AG10803 (cell line): ENCODE measurements around the gene PRKAR2A.

ENCODE experiments used
- DNase-seq: peaks from one replicate; pipeline ENCODE4 v3.0.0; 2010; ENCODE audit warnings: low read depth
- H3K4me3 ChIP-seq: 2 replicates; pipeline ENCODE4 v1.5.1; 2011; ENCODE audit warnings: mild to moderate bottlenecking, low read length, control low read depth
- CTCF ChIP-seq: conservative IDR thresholded peaks from 2 replicates; pipeline ENCODE4 v1.5.1; 2011; ENCODE audit warnings: mild to moderate bottlenecking, low read length, control low read depth, inconsistent platforms

The PRKAR2A gene

GRCh38 chr3:48716982-48717746, 130.5 kb downstream of the PRKAR2A start, which contains the start of gene IP6K2:
Gene IP6K2 (minus strand): TSS chr3:48717221. CDS start chr3:48695291, 21,930 bp downstream.
- peak within 1 kb of the TSS; percentile 98 for H3K4me3 ChIP-seq
- DNase-seq = peak; percentile 96

GRCh38 chr3:48716508-48716981, 131.1 kb downstream of the PRKAR2A start:
- H3K4me3 ChIP-seq = peak overlapping the region; percentile 98
- DNase-seq = no peak
- no peak for TF ChIP-seq CTCF

More at GRCh38 chr3:48716982-48717746, 130.5 kb downstream of the PRKAR2A start, which contains the start of gene IP6K2:
- TF ChIP-seq CTCF = no peak

GRCh38 chr3:48715174-48715800, 132.4 kb downstream of the PRKAR2A start:
- H3K4me3 ChIP-seq = peak overlapping the region; percentile 98
- peak; percentile 62 for DNase-seq
- TF ChIP-seq CTCF = no peak

- no peak for TF ChIP-seq CTCF
- H3K4me3 ChIP-seq = no peak overlapping the region
- no peak for DNase-seq
These were observed 135.9 kb downstream of the PRKAR2A start for GRCh38 chr3:48711727-48712126.

GRCh38 chr3:48709051-48709461, 138.6 kb downstream of the PRKAR2A start:
- TF ChIP-seq CTCF = no peak
- DNase-seq = peak; percentile 32
- no peak overlapping the region for H3K4me3 ChIP-seq

- peak; percentile 68 for DNase-seq
- H3K4me3 ChIP-seq = no peak overlapping the region
- TF ChIP-seq CTCF = no peak
These were observed 139.2 kb downstream of the PRKAR2A start for GRCh38 chr3:48708481-48708889.
